MM.1S (cell line): ENCODE data around the gene HOXC11.

Experiments used
- CTCF ChIP-seq: fragments of 300-600 bp; sonication (generic); IDR thresholded peaks from 2 replicates; pipeline ENCODE4 v1.5.1; 2016; ENCODE audit warnings: antibody characterized with exemption, low read length, mixed read lengths
- EZH2 ChIP-seq: fragments of 300-600 bp; sonication (generic); optimal IDR thresholded peaks from 2 replicates; pipeline ENCODE3; 2017; ENCODE audit warnings: low read depth, mild to moderate bottlenecking, antibody characterized with exemption, low read length, mixed read lengths
- EZH2phosphoT487 ChIP-seq: fragments of 300-600 bp; sonication (generic); IDR thresholded peaks from 2 replicates; pipeline ENCODE4 v1.6.1; 2018; ENCODE audit warnings: antibody characterized with exemption, low read length

GRCh38 chr12:54010053-54010971 lies 37.4 kb downstream of the HOXC11 start:
- TF ChIP-seq EZH2 (no peak), CTCF (no peak), EZH2phosphoT487 (no peak)
